Stimulated activated CD4-positive, alpha-beta T cell treated with anti-CD3 and anti-CD28 coated beads, TNF-alpha, amount 100 ng/mL, for 48 hours (primary cell): Measurements from ENCODE around the gene TMEM121.
A peak's percentile ranks its signal among the peaks of the same experiment; 100 is the strongest.

Experiments used
- DNase-seq, 3 donors: peaks; one replicate each; pipeline ENCODE4 v3.0.0-alpha.2; 2020; ENCODE audit warnings: low read depth in 3 of 3

The TMEM121 gene

DNA sequence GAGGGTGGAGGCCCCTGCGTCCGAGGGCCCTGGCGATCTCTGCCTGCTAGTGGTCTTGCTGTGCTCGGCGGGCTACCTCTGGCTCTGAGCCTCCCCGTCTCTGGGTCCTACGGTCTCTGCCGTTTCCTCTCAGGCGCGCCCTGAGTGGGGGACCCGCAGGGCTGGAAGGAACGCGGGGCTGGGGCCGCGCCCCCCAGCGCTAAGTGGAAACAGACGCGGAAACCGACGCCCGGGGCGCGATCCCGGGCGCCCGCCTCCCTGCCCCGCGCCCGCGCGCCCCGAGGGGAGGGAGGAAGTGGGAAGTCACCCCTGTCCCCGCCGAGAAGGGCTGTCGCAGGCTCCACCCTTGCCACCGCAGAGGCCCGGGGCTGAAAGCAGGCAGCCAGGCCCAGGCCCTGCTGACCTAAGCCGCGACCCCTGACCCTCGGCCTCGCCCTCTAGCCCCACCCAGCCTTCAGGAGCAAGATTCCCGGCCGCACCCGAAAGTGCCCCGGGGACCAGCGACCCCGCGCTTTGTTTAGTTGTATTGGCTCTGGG is 38.9 kb upstream of the TMEM121 start:
- no peak for DNase-seq

GRCh38 chr14:105487986-105488777 is 38.2 kb upstream of the TMEM121 start:
- no peak for DNase-seq

- DNase-seq = no peak
Measured at GRCh38 chr14:105488781-105489541, 37.4 kb upstream of the TMEM121 start.

- DNase-seq = peak; percentile 71 to 86 (median 77)
Measured at GRCh38 chr14:105489542-105490266, 36.7 kb upstream of the TMEM121 start.

GRCh38 chr14:105490267-105490571 is 36.2 kb upstream of the TMEM121 start:
- no peak for DNase-seq

DNA sequence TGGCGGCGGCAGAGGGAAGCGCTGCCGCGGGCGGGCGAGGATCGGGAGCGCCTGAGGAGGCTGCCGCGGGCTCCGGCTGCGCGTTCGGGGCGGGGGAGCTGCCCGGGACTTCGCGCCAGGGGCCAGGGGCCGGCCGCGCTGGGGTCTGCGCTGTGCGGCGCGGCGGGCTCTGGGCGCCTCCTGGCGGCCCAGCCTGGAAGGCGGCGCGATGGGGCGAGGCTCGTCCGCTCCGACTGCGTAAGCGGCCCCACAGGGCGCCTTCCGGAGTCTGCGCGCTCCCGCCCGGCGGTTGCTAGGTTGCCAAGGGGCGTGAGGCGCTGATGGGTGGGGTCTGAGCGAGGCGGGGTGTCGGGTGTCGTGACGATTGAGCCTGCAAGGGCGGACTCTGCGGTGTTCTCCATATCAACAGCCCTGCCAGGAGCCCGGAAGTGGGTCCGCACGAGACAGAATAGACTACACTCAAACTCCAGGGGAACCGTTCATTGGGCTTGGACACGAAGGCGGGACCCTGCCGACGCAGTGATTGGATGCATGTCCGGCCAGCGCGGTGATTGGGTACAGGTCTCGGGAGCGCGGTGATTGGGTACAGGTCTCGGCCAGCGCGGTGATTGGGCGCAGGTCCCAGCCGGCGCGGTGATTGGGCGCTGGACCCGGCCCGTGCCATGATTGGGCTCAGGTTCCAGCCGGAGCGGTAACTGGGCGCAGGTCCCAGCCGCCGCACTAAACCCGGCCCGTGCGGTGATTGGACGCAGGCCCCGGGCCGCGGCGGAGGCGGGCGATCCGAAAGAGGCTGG is 35.6 kb upstream of the TMEM121 start, which contains the start of gene TEDC1:
TEDC1 (plus strand) TSS at position 675 of the 794 bp plus-strand sequence. CDS start 130 bp downstream, outside the sequence.
- DNase-seq = peak; percentile 96 to 100 (median 99)

- DNase-seq = peak; percentile 88 to 92 (median 91)
Measured at GRCh38 chr14:105491366-105491973, 34.9 kb upstream of the TMEM121 start.

GRCh38 chr14:105492031-105492970 is 34.1 kb upstream of the TMEM121 start:
- no peak for DNase-seq

GRCh38 chr14:105492971-105493871 is 33.2 kb upstream of the TMEM121 start:
- no peak for DNase-seq

DNA sequence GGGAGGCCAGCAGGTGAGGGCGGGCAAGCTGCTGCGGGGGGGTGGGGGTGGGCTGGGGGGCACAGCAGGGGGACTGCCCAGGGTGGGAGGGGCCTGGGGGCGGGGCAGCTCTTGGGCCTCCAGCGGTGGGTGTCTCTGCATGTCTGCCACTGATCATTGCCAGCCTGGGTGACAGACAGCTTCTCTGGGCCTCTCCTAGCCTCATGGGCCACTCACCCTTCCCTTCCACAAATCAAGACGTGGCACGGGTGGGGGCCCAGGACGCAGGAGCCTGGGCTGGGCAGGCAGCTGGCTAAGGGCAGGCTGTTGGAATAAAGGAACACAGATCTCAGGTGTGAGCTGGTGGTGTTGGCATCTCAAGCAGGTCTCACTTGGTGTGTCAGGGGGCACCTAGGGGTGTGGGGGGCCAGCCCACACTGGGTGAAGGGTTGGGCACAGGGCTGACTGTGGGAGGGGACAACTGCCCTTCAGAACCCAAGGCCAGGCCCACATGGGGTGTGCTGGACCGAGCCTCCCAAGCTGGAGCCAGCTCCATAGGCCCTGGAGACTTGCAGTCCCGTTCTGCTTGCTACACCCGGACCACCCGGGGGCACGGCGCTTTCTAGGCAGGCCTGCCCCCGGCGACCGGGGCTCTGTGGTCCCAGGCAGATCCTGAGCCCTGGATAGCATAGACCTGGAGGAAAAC is 32.3 kb upstream of the TMEM121 start:
- DNase-seq = no peak

DNA sequence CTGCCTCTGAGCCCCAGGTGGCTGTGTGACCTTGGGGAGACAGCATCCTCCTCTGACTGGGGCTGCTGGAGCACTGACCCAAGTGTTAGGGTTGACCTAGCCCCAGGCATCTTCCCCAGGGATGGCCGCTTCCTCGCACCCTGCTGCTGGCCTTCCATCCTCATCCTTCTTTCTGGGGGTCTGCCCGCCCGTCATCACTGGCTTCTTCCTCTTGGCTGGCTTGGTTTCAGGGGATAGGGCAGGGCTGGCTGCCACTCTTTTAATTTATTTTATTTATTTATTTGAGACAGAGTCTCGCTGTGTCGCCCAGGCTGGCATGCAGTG is 31.8 kb upstream of the TMEM121 start:
- no peak for DNase-seq

DNA sequence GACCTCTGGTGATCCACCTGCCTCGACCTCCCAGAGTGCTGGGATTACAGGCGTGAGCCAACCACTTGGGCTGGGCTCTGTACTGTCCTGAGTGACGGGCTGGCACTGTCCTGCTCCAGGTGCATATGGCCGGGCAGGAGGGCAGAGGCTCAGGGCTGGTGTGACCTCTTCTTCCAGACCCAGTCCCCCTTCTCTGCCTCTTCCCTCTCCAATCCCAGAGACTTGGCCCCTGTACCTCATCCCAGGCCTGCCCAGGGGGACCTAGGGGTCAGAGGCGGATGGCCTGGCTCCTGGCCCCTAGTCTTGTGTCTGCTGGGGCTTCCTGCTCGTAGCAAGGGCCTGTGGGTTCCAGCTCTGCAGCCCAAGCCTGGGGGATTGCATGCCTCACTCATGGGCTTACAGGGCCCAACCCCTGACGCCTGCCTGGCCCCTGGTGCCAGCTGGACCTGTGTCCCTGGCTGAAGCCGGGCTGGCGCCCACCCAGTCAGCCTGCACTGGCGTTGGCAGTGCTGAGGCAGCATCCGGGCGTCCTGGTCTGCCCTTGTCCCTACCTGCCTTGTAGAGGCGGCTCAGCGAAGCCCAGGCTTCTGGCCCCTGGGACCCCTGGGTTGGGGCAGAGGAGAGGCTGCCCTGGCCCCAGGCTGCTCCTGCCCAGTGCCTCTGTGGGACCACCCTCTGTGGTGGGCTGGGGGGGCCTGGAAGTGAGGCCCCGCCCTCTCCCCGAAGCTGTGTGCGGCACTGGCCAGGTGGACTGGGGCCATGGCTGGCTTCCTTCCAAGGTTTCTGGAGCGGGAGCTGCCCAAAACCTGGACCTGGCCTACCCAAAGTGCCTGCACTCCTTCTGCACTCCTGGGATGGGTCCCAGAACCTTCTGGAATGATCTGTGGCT is 31.0 kb upstream of the TMEM121 start:
- no peak for DNase-seq

GRCh38 chr14:105495990-105496830 is 30.2 kb upstream of the TMEM121 start:
- DNase-seq = no peak

- DNase-seq = no peak
Measured at GRCh38 chr14:105496831-105497591, 29.4 kb upstream of the TMEM121 start.

DNA sequence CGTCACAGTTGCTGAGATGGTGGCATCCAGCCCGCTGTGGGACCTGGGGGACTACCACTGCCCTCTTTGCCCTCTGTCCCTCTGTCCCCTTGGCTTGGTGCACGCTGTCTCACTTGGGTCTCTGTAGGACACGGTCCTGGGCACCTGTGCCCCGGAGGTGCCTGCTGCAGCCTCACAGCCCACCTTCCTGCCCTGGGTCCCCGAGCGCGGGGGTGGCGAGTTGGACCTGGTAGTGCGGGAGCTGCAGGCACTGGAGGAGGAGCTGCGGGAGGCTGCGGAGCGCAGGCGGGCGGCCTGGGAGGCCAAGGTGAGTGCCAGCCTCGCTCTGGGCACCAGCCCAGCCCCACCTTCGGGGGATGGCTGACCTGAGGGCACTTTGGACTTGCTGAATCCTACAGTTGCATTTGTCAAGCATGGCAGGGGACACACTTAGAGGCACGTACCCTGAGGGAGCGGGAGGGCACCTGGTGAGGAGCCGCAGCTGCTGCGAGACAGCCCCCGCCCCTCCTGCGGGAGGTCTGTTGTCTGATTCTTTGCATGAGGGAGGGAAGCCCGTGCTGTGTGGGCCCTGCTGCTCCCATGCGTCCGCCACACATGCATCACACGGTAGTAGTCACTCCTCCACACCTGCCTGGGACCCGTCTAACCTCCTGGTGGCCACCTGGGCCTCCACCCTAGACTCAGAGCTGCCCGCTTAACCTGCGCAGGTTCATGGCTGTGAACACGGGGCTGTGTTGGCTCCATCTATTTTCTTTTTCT is 28.5 kb upstream of the TMEM121 start:
- no peak for DNase-seq
